Measurements from ENCODE around the gene ASIC4. TPM values are rescaled to one million over a fixed set of nuclear protein-coding genes. Genes with fewer than 3 reads are reported as not detected.

The ASIC4 gene
- total and polyA plus RNA-seq, 2 of the 13 experiments (the other 11 are each of a cell fraction or from before 2014, with no cell fraction given): 0.03 TPM; not detected in 1

- peak; percentile 81; the same call in 1 of the 2 replicates for TF ChIP-seq SAFB2 (CRISPR knock-in tag; IDR thresholded peaks at IDR 0.05; ENCODE audit: borderline replicate concordance, low read depth)
- TF ChIP-seq ZNF510 (CRISPR knock-in tag; IDR thresholded peaks at IDR 0.05; ENCODE audit: low read depth): peak; percentile 29; the same call in 1 of the 2 replicates
- peak; percentile 75 for TF ChIP-seq ZNF883 (CRISPR knock-in tag; IDR thresholded peaks at IDR 0.05; ENCODE audit: not compliant biosample characterization)
- TF ChIP-seq ZNF589 (CRISPR knock-in tag; conservative IDR thresholded peaks at IDR 0.05): peak; percentile 89
- no peak for TF ChIP-seq ZBTB3 (CRISPR knock-in tag; IDR thresholded peaks at IDR 0.05; ENCODE audit: borderline replicate concordance, low read depth)
- 0 out of 2 replicates have a peak, but pooled peaks have one; percentile 25 for TF ChIP-seq MLX (CRISPR knock-in tag; IDR thresholded peaks at IDR 0.05)
- TF ChIP-seq PTBP1 (IDR thresholded peaks at IDR 0.05; ENCODE audit: low read depth, low read length, poor library complexity, severe bottlenecking): no peak
- no peak for TF ChIP-seq GLMP (CRISPR knock-in tag; IDR thresholded peaks at IDR 0.05; ENCODE audit: borderline replicate concordance)
- peak; percentile 74; the same call in 1 of the 2 replicates for TF ChIP-seq ZMYM4 (CRISPR knock-in tag; IDR thresholded peaks at IDR 0.05)
- no peak for TF ChIP-seq AHR (CRISPR knock-in tag; IDR thresholded peaks at IDR 0.05)
- TF ChIP-seq CTCF (CRISPR knock-in tag; IDR thresholded peaks at IDR 0.05): no peak; the same call in 1 of the 2 replicates
- no peak; the same call in none of the 2 replicates for TF ChIP-seq ZNF160 (CRISPR knock-in tag; IDR thresholded peaks at IDR 0.05)
- TF ChIP-seq SMAD9 (CRISPR knock-in tag; IDR thresholded peaks at IDR 0.05): no peak
- TF ChIP-seq DRAP1 (CRISPR knock-in tag; IDR thresholded peaks at IDR 0.05): peak; percentile 81
- no peak for TF ChIP-seq PBX2 (CRISPR knock-in tag; IDR thresholded peaks at IDR 0.05)
- peak; percentile 57; the same call in 1 of the 2 replicates for TF ChIP-seq PHF20 (CRISPR knock-in tag; IDR thresholded peaks at IDR 0.05)
- peak; percentile 97 for TF ChIP-seq IKZF4 (CRISPR knock-in tag; IDR thresholded peaks at IDR 0.05; ENCODE audit: borderline replicate concordance, low read depth, not compliant biosample characterization)
- 0 out of 2 replicates have a peak, but pooled peaks have one; percentile 12 for TF ChIP-seq NFYB (CRISPR knock-in tag; IDR thresholded peaks at IDR 0.05)
- TF ChIP-seq SP140L (CRISPR knock-in tag; IDR thresholded peaks at IDR 0.05; ENCODE audit: borderline replicate concordance): no peak
- no peak; the same call in 1 of the 2 replicates for TF ChIP-seq BRF2 (CRISPR knock-in tag; IDR thresholded peaks at IDR 0.05)
These were observed 38.3 kb downstream of the ASIC4 start (continued) for GRCh38 chr2:219552382-219553167.

Data from HepG2 (cell line).